ENCODE results near the gene ANKRD44. TPM values are rescaled to one million over a fixed set of nuclear protein-coding genes. Genes with fewer than 3 reads are reported as not detected.

ANKRD44 gene
- total RNA-seq, 1 donor from 2014 or later: 4.3 TPM

GRCh38 chr2:197085665-197086064 is 224.9 kb downstream of the ANKRD44 start:
- no peak for TF ChIP-seq CTCF (IDR thresholded peaks at IDR 0.05; ENCODE audit: insufficient read depth, low read length, poor library complexity, severe bottlenecking)
- Histone ChIP-seq H3K36me3 (ENCODE audit: control insufficient read depth, insufficient read depth, low read length) (no peaks in the 10 kb centered on the region), H3K27me3 (ENCODE audit: control insufficient read depth, insufficient read depth, low read length) (no peaks in the 10 kb centered on the region), H3K4me3 (ENCODE audit: low read depth, low read length) (no peak overlapping the region)
- no peak for DNase-seq (ENCODE audit: low read depth)

- Histone ChIP-seq H3K27me3 (ENCODE audit: control insufficient read depth, insufficient read depth, low read length) (no peaks in the 10 kb centered on the region), H3K36me3 (ENCODE audit: control insufficient read depth, insufficient read depth, low read length) (no peaks in the 10 kb centered on the region), H3K4me3 (ENCODE audit: low read depth, low read length) (no peak overlapping the region)
- no peak for TF ChIP-seq CTCF (IDR thresholded peaks at IDR 0.05; ENCODE audit: insufficient read depth, low read length, poor library complexity, severe bottlenecking)
- DNase-seq (ENCODE audit: low read depth): no peak
These were observed 229.3 kb downstream of the ANKRD44 start for GRCh38 chr2:197081294-197081693.

- Histone ChIP-seq H3K4me3 (ENCODE audit: low read depth, low read length) (no peak overlapping the region), H3K27me3 (ENCODE audit: control insufficient read depth, insufficient read depth, low read length) (no peaks in the 10 kb centered on the region), H3K36me3 (ENCODE audit: control insufficient read depth, insufficient read depth, low read length) (no peaks in the 10 kb centered on the region)
- DNase-seq (ENCODE audit: low read depth): no peak
- TF ChIP-seq CTCF (IDR thresholded peaks at IDR 0.05; ENCODE audit: insufficient read depth, low read length, poor library complexity, severe bottlenecking): no peak
These were observed 229.9 kb downstream of the ANKRD44 start for GRCh38 chr2:197080578-197081216.

GRCh38 chr2:197079832-197080555 is 230.6 kb downstream of the ANKRD44 start:
- TF ChIP-seq CTCF (IDR thresholded peaks at IDR 0.05; ENCODE audit: insufficient read depth, low read length, poor library complexity, severe bottlenecking): no peak
- Histone ChIP-seq H3K36me3 (ENCODE audit: control insufficient read depth, insufficient read depth, low read length) (no peaks in the 10 kb centered on the region), H3K27me3 (ENCODE audit: control insufficient read depth, insufficient read depth, low read length) (no peaks in the 10 kb centered on the region), H3K4me3 (ENCODE audit: low read depth, low read length) (no peak overlapping the region)
- DNase-seq (ENCODE audit: low read depth): no peak

- Histone ChIP-seq H3K36me3 (ENCODE audit: control insufficient read depth, insufficient read depth, low read length) (no peaks in the 10 kb centered on the region), H3K27me3 (ENCODE audit: control insufficient read depth, insufficient read depth, low read length) (no peaks in the 10 kb centered on the region), H3K4me3 (ENCODE audit: low read depth, low read length) (no peak overlapping the region)
- TF ChIP-seq CTCF (IDR thresholded peaks at IDR 0.05; ENCODE audit: insufficient read depth, low read length, poor library complexity, severe bottlenecking): no peak
- no peak for DNase-seq (ENCODE audit: low read depth)
These were observed 231.2 kb downstream of the ANKRD44 start for GRCh38 chr2:197079414-197079813.

Data from kidney epithelial cell (primary cell).